ENCODE measurements around the gene SMIM45.

The SMIM45 gene

GRCh38 chr22:41989246-41989645 is 37.3 kb downstream of the SMIM45 start:
- DNase-seq, result no peak
- in situ Hi-C loops (cut with MboI; ENCODE audit: low pct_unique_long_range_greater_than_20kb, low sequenced_read_pairs), result no loop called here

- in situ Hi-C loops (cut with MboI; ENCODE audit: low pct_unique_long_range_greater_than_20kb, low sequenced_read_pairs), result no loop called here
- DNase-seq, result no peak
Observed at GRCh38 chr22:41991111-41991510, 39.2 kb downstream of the SMIM45 start.

- in situ Hi-C loops (cut with MboI; ENCODE audit: low pct_unique_long_range_greater_than_20kb, low sequenced_read_pairs), result no loop called here
- DNase-seq, result no peak
Observed at GRCh38 chr22:41992496-41992895, 40.5 kb downstream of the SMIM45 start.

GRCh38 chr22:41995211-41995610 is 43.3 kb downstream of the SMIM45 start:
- in situ Hi-C loops (cut with MboI; ENCODE audit: low pct_unique_long_range_greater_than_20kb, low sequenced_read_pairs), result no loop called here
- no peak for DNase-seq

- no peak for DNase-seq
- in situ Hi-C loops (cut with MboI; ENCODE audit: low pct_unique_long_range_greater_than_20kb, low sequenced_read_pairs), result no loop called here
Observed at GRCh38 chr22:41996826-41997225, 44.9 kb downstream of the SMIM45 start.

GRCh38 chr22:41998361-41999261 is 46.7 kb downstream of the SMIM45 start, which contains the start of gene WBP2NL:
Gene WBP2NL (plus strand): TSS chr22:41998788. CDS start chr22:41998819, 31 bp downstream.
- in situ Hi-C loops (cut with MboI; ENCODE audit: low pct_unique_long_range_greater_than_20kb, low sequenced_read_pairs), result no loop called here
- no peak for DNase-seq

GRCh38 chr22:42000466-42000865 is 48.5 kb downstream of the SMIM45 start:
- no peak for DNase-seq
- in situ Hi-C loops (cut with MboI; ENCODE audit: low pct_unique_long_range_greater_than_20kb, low sequenced_read_pairs), result no loop called here

GRCh38 chr22:42001121-42001520 is 49.2 kb downstream of the SMIM45 start:
- DNase-seq, result no peak
- in situ Hi-C loops (cut with MboI; ENCODE audit: low pct_unique_long_range_greater_than_20kb, low sequenced_read_pairs), result no loop called here

GRCh38 chr22:42001706-42002105 is 49.8 kb downstream of the SMIM45 start:
- in situ Hi-C loops (cut with MboI; ENCODE audit: low pct_unique_long_range_greater_than_20kb, low sequenced_read_pairs), result no loop called here
- no peak for DNase-seq

- DNase-seq, result no peak
- in situ Hi-C loops (cut with MboI; ENCODE audit: low pct_unique_long_range_greater_than_20kb, low sequenced_read_pairs), result no loop called here
Observed at GRCh38 chr22:42007922-42008321, 56.0 kb downstream of the SMIM45 start.

All from KBM-7 (cell line).